SK-N-DZ (cell line): Measurements from ENCODE around the gene FEZ2.

ENCODE experiments used
- DNase-seq: peaks from one replicate; pipeline ENCODE4 v3.0.0-alpha.2; 2015; ENCODE audit warnings: low spot score

Gene FEZ2

DNA sequence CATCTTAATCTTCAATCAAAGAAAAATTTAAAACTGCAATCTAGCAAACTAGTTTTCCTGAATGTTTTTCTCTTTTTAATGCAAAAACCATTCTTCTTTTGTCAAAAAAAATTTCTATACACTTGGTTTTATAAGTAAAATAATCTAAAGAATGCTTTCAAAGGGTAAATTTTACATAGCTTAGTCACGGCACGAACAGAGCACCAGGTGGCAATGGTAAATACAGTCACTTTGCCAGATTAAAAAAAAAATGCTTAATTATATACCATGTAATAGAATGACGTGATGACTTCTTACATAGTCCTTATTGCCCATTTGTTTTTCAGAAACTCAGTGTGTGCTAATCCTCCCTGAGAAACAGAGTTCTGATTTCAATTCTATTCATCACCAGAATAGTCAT lies 10.4 kb downstream of the FEZ2 start:
- no peak for DNase-seq

DNA sequence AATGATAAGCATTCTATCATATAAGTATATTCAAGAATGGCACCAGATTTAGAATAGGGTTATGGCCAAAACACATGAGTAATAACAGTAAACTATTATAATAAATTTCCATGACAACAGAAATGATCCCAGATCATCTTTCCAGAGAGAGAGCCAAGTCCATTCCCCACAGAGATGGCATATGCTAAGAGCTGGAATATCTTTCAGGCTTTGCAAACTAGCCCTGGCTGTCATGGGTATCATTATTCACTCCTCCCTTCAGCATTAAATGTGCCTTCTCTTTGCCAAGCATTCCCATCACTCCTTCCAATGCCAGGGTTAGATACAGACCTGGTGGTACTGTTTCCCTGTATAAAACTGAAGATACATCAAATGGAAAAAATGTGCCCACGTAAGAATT lies 10.9 kb downstream of the FEZ2 start:
- no peak for DNase-seq

DNA sequence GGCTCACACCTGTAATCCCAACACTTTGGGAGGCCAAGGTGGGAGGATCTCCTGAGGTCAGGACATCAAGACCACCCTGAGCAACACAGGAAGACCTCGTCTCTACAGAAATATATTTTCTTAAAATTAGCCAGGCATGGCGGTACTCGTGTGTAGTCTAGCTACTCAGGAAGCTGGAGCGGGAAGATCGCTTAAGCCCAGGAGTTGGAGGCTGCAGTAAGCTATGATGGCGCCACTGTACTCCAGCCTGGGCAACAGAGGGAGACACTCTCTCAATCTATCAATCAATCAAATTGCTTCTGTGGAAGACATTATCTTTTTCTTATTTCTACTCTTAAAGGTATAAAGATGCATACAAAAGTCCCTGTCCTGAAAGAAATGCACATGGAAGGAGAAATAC lies 11.3 kb downstream of the FEZ2 start:
- DNase-seq: no peak

DNA sequence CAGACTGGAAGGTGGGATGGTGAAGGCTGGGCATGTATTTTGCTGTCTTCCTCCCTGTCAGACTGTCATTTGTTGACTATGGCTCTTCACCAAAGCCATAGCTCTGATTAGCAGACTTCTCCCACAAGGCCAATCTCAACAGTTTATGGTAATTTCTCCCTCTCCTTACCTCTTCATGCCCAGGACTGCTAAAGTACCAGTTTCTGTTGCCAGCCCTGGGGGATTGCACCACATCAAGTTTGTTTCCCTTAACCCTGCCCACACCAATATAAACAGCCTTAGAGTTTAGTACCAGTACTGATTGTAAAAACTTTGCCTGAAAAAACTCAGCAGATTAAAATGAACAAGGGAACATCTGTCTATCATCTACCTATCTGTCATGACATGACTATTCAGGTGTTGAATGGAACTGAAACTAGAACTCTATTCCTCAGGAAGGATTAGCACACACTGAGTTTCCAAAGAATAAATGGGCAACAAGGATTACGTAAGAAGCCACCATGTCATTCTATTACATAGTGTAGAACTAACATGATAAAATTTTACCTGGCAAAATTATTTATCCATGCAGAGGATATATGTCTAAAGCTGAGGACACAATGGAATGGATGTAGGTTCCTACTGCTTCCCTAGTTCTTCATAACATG lies 13.7 kb downstream of the FEZ2 start:
- no peak for DNase-seq

DNA sequence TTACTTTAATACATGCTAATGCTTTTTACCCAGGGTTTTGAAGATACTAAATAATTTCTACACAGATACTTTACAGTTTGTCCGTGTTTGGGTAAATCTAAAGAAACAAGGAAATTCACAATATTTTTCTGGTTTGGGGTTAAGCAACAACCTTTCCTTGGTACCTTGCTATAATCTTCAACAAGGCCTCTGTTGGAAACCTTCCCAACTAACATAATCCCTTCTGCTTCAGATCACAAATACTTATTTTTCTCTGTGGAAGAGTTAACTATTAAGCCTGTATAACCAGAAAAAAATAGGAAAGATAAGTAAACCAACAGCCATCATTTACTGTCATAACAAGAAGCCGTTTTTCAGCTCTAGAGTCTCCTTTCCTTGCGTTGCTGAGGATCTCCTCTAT lies 15.0 kb downstream of the FEZ2 start:
- DNase-seq: no peak

DNA sequence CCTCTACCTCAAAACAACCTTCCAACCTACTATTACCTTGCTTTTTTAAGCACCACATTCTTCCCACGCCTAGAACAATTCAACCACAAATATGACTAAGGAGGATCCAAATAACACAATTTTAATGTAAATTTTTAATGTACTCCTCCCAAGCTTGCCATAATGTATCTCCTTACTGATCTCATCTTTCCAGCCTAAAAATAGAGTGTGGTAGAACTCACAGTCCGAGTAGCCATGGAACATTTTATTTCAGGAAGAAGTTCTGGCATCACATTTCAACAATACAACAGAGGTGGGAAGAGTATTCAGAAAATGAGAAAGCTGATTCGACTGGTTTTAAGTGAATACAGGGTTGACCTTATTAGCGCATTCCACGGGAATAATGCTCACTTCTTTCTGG lies 15.4 kb downstream of the FEZ2 start:
- DNase-seq: no peak

DNA sequence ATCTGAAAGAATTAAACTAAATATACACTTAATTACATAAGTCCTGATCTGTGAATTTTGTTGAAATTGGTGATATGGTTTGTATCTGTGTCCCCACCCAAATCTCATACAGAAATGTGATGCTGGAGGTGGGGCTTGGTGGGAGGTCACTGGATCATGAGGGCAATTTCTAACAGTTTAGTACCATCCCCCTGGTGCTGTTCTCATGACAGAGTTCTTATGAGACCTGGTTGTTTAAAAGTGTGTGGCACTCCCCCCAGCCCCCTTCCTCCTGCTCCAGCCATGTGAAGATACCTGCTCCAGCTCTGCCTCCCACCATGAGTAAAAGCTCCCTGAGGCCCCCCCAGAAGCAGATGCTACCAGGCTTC lies 18.7 kb downstream of the FEZ2 start:
- no peak for DNase-seq

DNA sequence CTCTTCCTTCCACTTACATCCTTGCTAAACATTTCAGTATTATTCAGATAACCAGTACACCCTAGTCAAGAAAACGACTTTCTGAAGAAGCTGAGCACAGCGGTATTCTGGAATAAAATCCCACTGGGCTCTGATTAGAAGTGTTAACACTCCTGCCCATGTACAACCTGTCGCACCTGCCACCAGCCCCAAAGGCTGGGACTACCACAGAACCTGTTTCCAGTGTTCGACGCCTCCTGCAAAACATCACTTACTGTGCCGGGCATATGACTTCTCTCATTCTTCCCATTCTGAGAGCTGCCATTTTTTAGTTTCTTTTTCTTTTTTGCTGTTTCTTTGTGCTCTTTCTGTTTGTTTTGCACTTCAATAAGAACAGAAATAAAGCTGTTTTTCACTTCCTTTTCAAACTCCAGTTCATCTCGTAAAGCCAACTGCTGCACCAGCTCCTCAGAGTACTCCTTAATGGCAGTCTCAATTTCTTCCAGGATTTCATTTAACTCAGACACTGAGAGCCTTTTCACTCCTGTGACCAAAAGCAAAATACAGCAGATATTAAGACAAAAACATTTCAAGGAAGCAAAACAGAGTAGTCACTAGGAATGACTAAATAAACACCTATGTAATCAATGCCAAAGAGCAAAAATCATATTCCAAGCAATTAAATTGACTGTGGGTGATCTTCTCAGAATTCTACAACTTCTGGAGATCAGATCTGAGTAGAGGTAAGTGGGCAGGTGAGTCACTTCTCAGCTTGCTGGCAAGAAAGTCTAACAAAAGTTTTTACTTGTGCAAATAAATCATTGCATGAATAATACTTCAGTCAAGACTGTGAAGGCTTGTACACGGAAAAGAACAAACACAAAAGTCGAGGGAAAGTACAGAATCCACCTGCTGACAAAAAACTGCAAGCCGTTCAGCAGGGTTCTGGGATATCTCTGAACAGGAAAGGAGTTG lies 19.3 kb downstream of the FEZ2 start:
- no peak for DNase-seq

DNA sequence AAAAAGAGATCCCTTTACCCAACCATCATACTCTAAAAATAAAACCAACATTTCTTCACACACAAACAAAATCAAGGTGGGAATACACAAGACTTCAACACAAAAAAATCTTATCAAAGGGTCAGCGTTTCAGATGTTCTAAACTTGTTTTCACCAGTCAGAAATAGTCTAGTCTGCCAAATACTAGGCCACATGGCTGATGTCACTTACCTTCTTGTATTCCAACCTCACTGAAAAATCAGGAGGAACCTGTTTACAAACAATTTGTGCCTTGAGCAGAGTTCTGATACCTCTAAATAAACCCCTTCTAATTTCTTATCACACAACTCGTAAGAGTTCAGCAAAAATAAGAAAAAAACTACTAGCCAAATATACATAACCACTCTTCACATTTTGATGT lies 20.1 kb downstream of the FEZ2 start:
- DNase-seq: no peak

DNA sequence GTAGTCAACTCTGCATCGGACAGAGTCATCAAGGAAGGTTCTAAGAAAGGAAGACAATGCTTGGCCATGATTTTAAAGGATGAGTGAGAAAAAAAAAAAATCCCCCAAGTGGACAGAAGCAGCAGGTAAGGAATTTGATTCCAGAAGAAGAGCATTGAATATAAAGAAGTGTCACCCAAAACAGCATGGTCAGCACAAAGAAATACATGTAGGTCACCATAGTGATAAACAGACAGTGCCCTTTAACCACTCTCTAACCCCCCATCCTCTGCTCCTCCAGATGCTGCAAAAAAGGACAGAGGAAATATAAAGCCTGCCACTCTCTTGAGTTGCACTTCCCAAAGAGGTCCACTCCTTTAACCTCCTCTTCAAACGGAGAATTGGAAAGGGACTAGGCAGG lies 23.4 kb downstream of the FEZ2 start:
- no peak for DNase-seq

DNA sequence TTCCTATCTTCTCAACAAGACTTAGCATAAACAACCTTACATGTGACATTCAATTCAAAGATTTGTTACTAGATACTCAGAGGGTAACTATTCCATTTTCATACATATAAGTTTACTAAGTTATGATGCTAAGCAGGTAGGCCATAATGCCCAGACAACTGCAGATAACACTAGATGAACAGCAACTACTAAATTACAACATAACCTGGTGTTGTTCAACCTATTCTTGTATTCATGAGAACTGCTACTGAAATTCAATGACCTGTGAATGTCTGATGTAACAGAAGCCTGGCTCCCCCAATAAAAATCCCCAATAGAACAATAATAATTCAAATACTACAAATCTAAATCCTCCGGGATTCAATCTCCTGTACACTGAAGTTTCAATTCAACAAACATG lies 24.8 kb downstream of the FEZ2 start:
- no peak for DNase-seq

DNA sequence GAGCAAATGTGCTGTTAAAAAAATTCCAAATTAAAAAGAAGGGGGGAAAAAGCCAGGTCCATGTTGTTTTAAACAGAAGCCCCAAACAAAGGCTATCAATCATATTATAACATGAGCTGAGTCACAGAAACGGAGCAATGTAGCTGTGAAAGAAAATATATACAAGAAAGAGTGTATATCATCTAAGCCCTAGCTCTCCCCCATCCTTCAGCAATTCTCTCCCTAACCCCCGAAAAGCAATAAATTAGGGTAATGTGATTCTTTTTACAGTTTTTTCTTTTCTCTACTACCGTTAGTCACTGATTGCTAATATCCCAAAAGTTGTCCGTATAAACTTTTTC lies 25.3 kb downstream of the FEZ2 start:
- DNase-seq: no peak

DNA sequence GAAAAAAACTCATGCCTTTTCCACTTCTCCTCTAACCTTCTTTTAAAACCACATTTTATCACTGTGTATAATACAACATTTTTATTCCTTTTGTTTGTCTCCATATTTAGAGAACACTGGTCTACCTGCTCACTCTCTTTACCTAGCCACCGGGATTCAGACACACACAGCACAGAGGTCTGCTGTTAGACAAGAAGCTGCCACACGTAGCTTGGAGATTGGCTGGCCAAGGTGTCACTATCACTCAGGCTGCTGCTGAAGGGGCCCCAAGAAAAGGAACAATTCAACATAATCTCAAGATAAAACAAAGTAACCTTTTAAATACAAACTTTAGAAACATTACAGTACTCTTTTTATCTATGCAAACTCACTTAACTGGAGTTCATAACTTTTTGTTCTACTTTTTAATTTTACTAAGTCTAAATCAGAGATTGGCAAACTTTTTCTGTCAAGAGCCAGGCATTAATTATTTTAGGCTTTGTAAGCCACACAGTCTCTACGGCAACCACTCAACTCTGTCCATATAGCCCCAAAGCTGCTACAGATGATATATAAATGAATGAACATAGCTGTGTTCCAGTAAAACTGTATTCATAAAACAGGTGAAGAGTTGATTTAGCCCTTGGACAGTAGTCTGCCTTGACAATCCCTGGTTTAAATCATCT lies 25.8 kb downstream of the FEZ2 start:
- DNase-seq: no peak

DNA sequence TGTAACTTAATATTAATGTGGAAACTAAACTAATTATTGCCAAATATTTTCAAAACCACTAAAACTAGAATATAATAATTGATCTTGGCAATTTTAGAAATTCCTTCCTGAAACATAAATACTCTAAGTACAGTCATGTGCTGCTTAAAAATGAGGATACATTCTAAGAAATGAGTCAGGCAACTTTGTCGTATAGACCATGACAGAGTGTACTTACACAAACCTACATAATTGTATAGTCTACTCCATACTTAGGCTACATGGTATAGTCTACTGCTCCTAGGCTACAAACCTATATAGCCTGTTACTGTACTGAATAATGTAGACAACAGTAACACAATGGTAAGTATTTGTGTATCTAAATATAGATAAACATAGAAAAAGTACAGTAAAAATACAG lies 27.6 kb downstream of the FEZ2 start:
- no peak for DNase-seq

DNA sequence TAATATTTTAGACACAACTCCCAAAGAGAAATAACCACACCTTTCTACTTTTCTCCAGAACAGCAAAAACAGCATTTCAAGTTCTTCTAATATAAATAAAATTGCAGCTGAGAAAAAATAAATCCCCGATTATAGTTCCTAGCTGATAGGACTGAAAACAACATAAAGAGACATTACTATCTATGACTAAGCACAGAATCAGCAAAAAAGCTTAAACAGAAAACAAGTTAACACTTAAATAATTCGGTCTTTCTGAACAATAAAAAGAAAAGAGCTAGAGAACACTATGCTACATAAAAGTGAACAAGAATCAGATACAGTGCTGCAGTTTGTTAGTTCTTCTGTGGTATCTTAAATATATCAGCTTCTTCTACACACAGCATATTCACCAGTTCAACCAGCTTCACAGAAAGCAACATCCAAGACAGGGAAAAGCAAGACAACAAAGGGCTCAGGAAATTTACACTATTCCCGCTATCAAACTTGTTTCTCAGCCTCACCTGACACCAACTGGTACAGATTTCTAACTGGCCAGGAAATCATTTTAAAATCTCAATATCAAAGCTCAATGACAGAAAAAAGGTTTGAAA lies 28.6 kb downstream of the FEZ2 start:
- DNase-seq: no peak

DNA sequence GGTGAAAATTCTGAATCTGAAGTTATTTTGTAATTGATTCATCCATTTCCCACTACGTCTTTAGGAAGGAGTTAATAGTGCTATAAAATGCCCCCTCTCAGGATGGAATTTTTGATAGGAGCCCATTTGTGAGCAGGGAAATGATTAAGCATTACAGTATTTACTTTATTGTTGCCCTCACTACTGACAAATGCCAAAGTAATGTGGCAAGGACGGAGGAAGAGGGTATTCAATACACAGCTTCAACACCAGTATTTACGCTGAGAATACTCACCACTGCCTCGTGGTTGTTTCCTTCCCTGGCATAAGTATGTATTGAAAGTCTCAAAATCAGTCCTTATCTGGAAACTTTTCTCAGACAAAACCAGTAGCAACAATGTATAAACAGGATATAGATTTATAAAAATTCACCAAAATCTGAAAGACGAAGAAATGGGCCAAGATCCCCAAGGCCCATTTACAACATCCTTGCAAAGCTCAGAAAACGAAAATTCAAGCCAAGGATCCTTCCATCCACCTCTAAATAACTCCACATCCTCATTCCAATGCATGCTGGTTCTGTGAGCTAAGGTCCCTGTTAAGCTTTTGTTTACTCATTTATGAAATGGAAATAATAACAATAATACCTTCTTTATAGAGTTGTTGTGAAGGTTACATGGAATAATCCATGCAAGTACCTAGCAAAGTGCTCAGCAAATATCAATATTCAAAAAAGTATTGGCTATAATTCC lies 29.3 kb downstream of the FEZ2 start:
- no peak for DNase-seq

DNA sequence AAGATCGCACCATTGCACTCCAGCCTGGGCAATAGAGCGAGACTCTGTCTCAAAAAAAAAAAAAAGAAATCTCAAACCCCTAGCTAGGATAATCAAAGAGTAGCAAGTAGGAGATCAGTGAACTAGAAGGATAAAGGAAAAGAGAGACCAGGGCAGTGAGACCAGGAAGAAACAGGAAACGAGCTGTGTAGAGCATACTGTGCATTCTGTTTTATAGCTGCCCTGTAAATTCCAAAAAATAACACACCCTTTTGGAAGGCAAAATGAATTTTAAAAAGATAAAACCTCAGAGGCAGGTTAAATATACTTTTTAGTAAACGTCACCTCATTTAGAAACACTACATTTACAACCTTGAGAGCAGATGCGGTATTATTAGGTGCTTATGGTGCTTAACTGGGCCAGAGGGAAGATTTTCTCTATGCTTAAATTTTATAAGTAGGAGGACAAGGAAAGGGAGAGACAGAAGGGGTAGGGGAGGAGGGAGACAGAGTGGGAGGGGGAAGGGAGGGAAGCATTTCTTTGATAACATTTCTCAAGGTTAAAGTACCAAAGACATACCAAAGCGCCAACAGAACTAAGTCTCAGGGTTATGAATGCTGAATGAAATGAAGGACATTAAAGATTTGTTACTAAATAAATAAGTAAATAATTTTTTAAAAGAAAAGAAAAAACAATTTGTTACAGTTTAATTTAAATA lies 30.1 kb downstream of the FEZ2 start:
- no peak for DNase-seq

DNA sequence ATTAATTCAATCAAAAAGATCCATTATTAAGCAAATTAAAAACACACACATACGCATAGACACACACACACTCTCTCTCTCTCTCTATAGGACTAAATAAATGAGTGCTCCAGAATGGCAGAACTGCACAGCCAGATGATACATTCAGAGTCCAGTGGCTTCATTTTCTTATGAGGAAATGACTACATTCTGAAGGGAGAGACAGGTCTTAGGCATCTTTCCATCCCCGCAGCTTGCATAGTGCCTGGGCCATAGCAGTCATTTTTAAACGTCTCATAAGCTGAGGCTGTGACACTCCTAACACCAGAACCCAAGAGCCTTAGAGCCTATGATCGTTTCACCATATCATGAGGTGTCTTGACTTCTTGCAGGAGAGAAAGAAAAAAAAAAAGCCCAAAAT lies 31.1 kb downstream of the FEZ2 start:
- DNase-seq: no peak

DNA sequence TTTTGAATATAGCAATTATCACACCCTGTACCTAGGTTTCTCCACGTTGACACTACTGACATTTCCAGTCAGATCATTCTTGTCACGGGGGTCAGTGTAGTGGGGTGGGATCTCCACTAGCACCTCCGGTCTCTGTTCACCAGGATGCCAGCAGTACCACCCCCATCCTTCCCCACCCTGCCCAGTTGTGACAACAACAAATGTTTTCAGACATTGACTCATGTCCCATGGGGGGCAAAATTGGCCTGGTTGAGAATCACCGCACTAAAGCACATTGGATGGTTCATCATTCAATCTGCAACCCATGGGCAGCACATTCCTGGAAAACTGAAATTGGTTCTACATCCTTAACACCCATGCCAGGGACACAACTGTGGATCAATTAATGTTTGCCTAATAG lies 32.3 kb downstream of the FEZ2 start:
- DNase-seq: no peak

DNA sequence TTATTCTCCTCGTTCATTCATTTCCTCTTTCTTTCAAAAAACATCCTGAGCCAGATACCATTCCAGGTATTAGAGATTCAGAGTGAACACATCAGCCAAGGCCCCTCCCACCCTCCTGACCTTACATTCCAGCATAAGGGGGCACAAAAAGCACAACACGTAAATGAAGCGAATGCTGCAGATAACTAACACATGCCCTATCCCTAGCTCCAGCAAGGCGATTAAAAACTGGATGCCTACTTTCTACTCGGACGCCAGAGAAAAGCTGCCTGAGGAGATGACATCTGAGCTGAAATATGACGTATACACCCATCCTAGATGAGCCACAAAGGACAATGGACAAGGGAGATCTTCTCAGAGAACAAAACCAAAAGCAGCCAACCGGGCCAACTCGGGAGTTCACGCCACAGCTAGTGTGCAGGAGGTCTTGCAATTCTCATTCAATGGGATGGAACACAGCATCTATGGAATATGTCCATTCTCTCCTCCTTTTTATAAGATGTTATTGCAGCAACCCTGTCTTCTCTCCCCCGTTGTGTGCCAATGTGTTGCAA lies 33.5 kb downstream of the FEZ2 start:
- no peak for DNase-seq

DNA sequence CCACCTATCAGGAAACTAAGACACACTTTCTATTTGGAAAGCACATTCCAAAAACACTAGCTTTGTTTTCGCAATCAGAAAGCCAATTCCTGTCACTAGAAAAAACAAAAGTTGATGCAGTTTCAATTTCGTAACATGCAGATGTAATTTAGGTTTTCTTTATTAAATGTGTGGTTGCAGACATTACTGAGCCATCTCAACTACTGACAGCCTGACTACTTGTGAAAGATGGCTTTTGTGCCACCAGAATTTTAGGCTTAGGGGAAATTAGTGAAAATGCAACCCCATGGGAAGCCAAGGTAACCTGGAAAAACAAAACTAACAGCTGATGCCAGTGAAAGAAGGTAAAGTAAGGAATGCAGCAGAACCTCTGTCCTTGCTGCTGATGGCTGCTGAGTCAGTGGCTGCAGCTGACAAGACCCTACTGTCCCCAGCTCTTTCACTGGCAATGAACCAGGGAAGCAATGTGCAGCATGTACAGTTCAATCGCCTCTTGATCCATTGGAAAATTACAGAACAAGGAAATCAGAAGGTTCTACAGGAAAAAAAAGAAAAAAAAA lies 34.9 kb downstream of the FEZ2 start:
- DNase-seq: no peak
